Cardiac muscle cell (in vitro differentiated cells and primary cell): ENCODE results near the gene KIF1A. TPM values are rescaled to one million over a fixed set of nuclear protein-coding genes. Genes with fewer than 3 reads are reported as not detected.
A peak's percentile ranks its signal among the peaks of the same experiment; 100 is the strongest.
"Not testable (repeated sequence)": the region's sequence is repeated elsewhere in the genome, so short reads cannot be mapped to it uniquely, and the experiment has no call there.

Experiments
- DNase-seq, 2 donors: peaks; one replicate each; pipeline versions ENCODE4 v3.0.0 to v3.0.0-alpha.2; 2010 to 2017; ENCODE audit warnings: low read depth in 1 of 2, low spot score in 1 of 2
- H3K27ac ChIP-seq: fragments of 200-600 bp; sonication (generic); 2 replicates; pipeline ENCODE4 v1.5.1; 2016
- H3K27me3 ChIP-seq: fragments of 200-600 bp; sonication (generic); 2 replicates; pipeline ENCODE4 v1.6.0; 2016; ENCODE audit warnings: control low read depth
- H3K36me3 ChIP-seq: fragments of 200-600 bp; sonication (generic); 2 replicates; pipeline ENCODE4 v1.5.1; 2016; ENCODE audit warnings: control low read depth
- H3K4me1 ChIP-seq: fragments of 200-600 bp; sonication (generic); 2 replicates; pipeline ENCODE4 v1.8.1; 2017; ENCODE audit warnings: low read depth, mild to moderate bottlenecking, mixed run types
- H3K4me3 ChIP-seq: fragments of 200-600 bp; sonication (generic); 2 replicates; pipeline ENCODE4 v1.5.1; 2016; ENCODE audit warnings: mild to moderate bottlenecking
- H3K9me3 ChIP-seq: fragments of 200-600 bp; sonication (generic); 2 replicates; pipeline ENCODE4 v1.5.1; 2017; ENCODE audit warnings: low read depth, mild to moderate bottlenecking, control low read depth
- polyA plus RNA-seq: library from polyadenylated mRNA; unstranded; fragments of >200 nt; fragmentation: Nextera tagmentation; extraction: Ambion mirVana; gene quantifications from 2 replicates; pipeline ENCODE4 v1.2.1, GENCODE V29; 2016
- total RNA-seq: library from RNA; depleted of rRNA; stranded (reverse); fragments of >200 nt; gene quantifications from 2 replicates; pipeline ENCODE4 v1.2.3, GENCODE V29; 2016
- TF ChIP-seq, protein P1 (sequence below): IDR thresholded peaks from 2 replicates; pipeline ENCODE4 v1.5.1; 2012; ENCODE audit warnings: low read depth, mild to moderate bottlenecking, low read length

KIF1A gene
- total and polyA plus RNA-seq, 2 experiments from 2014 or later = 6.3 to 14.1 TPM

GRCh38 chr2:240782886-240783818, 36.9 kb downstream of the KIF1A start:
- no peaks in the 10 kb centered on the region for H3K27me3 ChIP-seq
- TF ChIP-seq, protein P1, sequence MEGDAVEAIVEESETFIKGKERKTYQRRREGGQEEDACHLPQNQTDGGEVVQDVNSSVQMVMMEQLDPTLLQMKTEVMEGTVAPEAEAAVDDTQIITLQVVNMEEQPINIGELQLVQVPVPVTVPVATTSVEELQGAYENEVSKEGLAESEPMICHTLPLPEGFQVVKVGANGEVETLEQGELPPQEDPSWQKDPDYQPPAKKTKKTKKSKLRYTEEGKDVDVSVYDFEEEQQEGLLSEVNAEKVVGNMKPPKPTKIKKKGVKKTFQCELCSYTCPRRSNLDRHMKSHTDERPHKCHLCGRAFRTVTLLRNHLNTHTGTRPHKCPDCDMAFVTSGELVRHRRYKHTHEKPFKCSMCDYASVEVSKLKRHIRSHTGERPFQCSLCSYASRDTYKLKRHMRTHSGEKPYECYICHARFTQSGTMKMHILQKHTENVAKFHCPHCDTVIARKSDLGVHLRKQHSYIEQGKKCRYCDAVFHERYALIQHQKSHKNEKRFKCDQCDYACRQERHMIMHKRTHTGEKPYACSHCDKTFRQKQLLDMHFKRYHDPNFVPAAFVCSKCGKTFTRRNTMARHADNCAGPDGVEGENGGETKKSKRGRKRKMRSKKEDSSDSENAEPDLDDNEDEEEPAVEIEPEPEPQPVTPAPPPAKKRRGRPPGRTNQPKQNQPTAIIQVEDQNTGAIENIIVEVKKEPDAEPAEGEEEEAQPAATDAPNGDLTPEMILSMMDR = no peak
- H3K9me3 ChIP-seq = no peaks in the 10 kb centered on the region
- H3K4me3 ChIP-seq = no peak overlapping the region
- no peaks in the 10 kb centered on the region for H3K4me1 ChIP-seq
- H3K27ac ChIP-seq = no peak overlapping the region
- H3K36me3 ChIP-seq = no peaks in the 10 kb centered on the region
- no peak for DNase-seq

- TF ChIP-seq, protein P1 = no peak
- DNase-seq = no peak
- no peaks in the 10 kb centered on the region for H3K9me3 ChIP-seq
- H3K4me3 ChIP-seq = no peak overlapping the region
- no peak overlapping the region for H3K27ac ChIP-seq
- H3K27me3 ChIP-seq = no peaks in the 10 kb centered on the region
- H3K4me1 ChIP-seq = no peaks in the 10 kb centered on the region
- H3K36me3 ChIP-seq = no peaks in the 10 kb centered on the region
Measured at GRCh38 chr2:240782221-240782885, 37.7 kb downstream of the KIF1A start.

- no peaks in the 10 kb centered on the region for H3K36me3 ChIP-seq
- no peak overlapping the region for H3K4me3 ChIP-seq
- no peak overlapping the region for H3K27ac ChIP-seq
- H3K9me3 ChIP-seq = no peaks in the 10 kb centered on the region
- no peak for DNase-seq
- H3K27me3 ChIP-seq = no peaks in the 10 kb centered on the region
- no peaks in the 10 kb centered on the region for H3K4me1 ChIP-seq
- TF ChIP-seq, protein P1 = no peak
Measured at GRCh38 chr2:240781471-240782220, 38.4 kb downstream of the KIF1A start.

- DNase-seq = peak in 1 of 2 donors; percentile 9
- TF ChIP-seq, protein P1 = no peak
- no peaks in the 10 kb centered on the region for H3K36me3 ChIP-seq
- H3K27me3 ChIP-seq = no peaks in the 10 kb centered on the region
- H3K27ac ChIP-seq = no peak overlapping the region
- H3K4me1 ChIP-seq = peaks cover 3% of the 10 kb centered on the region
- no peak overlapping the region for H3K4me3 ChIP-seq
- H3K9me3 ChIP-seq = no peaks in the 10 kb centered on the region
Measured at GRCh38 chr2:240780023-240780700, 39.9 kb downstream of the KIF1A start.

- not testable (repeated sequence) for H3K27ac ChIP-seq, H3K36me3 ChIP-seq, H3K27me3 ChIP-seq, H3K9me3 ChIP-seq, H3K4me1 ChIP-seq, DNase-seq, H3K4me3 ChIP-seq
Measured at GRCh38 chr2:240779250-240779832, 40.7 kb downstream of the KIF1A start.
